CD4-positive, alpha-beta T cell treated with Interleukin-17A for 1 hour (primary cell): Measurements from ENCODE around the gene ATP2B2.

ENCODE experiments used
- DNase-seq: peaks from one replicate; pipeline ENCODE4 v3.0.0-alpha.2; 2020

The ATP2B2 gene

GRCh38 chr3:10423171-10423882 is 82.1 kb downstream of the ATP2B2 start:
- no peak for DNase-seq

DNA sequence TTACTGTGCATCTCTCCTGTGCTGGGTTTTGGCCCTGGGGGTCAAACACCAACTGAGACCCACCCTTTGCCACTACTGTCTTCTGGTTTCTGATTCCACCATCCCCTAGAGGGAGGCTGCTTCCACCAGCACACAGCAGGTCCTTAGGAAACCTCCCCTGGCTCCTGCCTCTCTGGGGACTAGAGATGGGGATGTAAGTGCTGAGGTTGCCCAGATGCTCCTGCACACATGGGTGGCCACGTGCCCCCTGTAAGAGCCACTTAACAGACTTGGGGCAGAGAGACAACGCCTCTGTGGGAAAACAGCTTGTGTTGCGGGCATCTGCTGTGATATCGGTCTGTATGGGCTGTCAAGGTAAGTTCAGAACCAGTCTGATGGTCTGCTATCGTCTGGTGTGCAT is 83.4 kb downstream of the ATP2B2 start:
- DNase-seq = no peak

- DNase-seq = no peak
These were observed 84.5 kb downstream of the ATP2B2 start for GRCh38 chr3:10420745-10421475.

DNA sequence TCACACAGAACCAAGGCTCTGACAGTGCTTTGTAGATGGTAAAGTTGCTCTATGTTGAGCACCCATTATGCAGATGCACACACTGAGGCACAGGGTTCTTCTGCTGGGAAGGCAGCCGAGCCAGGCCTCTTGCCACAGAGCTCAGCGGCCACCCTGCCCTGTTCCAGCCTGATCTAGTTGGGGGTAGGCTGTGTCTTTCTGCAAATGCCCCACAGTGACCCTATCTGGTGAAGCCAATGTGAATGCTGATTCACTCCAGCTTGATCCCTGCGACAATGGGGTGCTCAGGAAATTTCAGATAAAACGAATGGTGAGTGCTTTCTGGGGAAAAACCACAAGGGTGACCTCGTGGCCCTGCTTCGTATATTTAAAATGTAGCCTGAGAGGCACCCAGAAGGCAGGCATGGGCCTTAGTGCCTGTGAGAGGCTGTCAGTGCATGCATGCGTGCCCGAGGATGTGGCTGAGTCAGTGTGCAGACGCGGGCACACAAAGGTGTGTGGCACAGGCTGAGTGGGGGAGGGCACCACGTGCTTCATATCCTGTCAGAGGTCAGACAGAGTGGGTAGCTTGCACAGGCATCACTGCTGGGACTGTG is 85.7 kb downstream of the ATP2B2 start:
- peak; percentile 33 for DNase-seq

DNA sequence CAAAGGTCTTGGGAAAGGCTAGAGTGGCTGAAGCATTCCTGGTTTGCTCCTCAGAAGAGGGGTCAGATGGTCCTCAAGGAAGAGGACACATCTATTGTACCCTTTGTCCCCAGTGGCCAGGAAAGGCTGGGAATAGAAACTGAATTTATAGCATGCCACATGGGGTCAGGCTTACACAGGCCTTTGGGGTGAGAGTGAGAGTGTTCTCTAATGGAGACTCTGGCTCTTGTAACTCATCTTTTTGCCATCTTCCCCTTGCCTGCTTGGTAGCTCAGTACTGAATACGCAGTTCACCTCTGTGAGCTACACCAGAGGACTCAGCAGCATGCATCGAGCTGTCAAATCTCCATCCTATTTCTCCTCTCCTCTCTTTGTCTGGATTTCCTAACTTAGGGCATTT is 87.5 kb downstream of the ATP2B2 start:
- DNase-seq = peak; percentile 20

GRCh38 chr3:10416730-10417300 is 88.6 kb downstream of the ATP2B2 start:
- no peak for DNase-seq

- no peak for DNase-seq
These were observed 92.3 kb downstream of the ATP2B2 start for GRCh38 chr3:10413041-10413440.

DNA sequence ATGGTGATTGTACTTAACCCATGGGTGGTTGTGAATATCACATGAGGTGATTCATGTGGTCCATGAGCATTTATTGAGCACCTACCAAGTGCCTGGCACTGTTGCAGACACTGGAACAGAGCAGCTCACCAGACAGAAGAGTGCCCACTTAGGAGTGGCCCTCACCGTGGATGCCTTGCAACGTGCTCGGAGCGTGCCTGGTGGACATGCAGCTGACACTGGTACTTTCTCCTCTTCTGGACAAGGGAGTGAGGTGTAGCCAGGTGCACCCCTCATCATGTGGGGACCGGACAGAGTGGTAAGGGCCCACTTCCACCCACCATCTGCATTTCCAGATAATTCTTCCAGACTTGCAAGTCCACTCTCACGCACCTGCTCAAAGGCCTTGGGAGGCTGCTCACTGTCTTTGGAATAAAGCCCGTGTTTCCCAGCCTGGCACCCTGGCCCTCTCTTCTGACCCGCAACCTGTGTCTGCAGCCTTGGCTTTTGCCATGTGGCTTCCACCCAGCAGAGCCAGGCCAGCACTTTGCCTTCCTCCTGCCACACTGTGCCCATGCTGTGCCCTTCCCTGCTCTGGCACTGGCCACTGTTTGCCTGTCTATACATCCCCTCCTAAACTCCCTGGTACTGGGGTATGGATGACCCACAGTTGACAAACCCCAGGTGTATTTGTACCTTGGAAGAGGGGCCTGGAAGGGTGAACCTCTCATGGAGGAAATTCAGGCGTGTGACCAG is 93.6 kb downstream of the ATP2B2 start:
- no peak for DNase-seq

- DNase-seq = no peak
These were observed 94.9 kb downstream of the ATP2B2 start for GRCh38 chr3:10410383-10411002.

- no peak for DNase-seq
These were observed 96.7 kb downstream of the ATP2B2 start for GRCh38 chr3:10408680-10409079.

- no peak for DNase-seq
These were observed 98.0 kb downstream of the ATP2B2 start for GRCh38 chr3:10407361-10407760.

- no peak for DNase-seq
These were observed 99.0 kb downstream of the ATP2B2 start for GRCh38 chr3:10406414-10406813.

DNA sequence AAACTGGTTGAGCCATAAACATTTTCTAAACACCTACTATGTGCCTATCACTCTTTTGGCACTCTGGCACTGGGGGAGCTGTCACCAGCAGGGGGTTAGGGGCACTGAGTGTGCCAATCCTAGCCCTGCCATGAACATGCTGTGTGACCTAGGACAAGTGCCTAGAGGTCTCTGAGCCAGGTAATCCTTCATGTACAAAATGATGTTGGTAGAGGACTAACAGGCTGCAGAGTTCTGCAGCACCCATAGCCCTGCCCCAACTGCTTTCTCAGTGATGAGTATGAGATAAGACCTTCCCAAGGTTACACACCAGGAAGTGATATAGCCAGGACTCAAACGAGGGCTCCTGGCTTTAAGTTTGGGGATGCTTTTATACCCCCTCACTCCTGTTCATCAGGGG is 99.6 kb downstream of the ATP2B2 start:
- no peak for DNase-seq

DNA sequence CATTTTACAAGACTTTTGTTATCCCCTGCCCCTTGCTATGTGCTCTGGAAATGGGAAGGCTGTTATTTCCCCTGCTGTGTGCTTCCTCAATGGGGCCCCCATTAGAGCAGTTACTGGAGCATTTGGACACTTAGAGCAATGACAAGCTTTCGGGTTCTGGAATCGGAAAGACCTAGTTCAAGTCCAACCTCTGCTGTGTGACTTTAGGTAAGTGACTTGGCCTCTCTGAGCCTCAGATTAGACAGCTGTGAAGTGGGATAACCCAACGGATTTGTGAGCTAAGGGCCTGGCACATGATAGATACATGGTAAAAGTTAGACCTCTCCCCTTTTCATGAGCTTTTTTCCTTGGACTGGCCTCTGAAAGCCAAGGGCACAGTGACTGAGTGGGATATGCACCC is 100.5 kb downstream of the ATP2B2 start:
- DNase-seq = no peak

DNA sequence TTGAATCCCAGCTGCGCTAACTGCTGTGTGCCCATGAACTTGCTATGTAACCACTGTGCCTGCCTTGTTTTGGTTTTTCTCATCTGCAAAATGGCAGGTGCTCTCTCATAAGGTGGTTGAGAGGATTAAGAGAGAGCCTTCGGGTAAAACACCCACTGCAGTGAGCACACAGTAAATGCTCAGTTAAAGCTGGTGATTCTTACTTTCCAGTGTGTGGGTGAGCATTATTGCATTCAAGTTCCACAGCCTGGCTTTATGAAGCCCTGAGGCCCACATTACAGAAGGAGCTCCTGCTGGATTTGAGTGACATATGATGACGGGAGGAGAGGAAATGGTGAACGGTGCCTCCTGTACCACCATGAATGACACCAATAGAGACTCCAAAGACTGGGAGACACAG is 101.0 kb downstream of the ATP2B2 start:
- no peak for DNase-seq

GRCh38 chr3:10401990-10402761 is 103.2 kb downstream of the ATP2B2 start:
- DNase-seq = no peak

DNA sequence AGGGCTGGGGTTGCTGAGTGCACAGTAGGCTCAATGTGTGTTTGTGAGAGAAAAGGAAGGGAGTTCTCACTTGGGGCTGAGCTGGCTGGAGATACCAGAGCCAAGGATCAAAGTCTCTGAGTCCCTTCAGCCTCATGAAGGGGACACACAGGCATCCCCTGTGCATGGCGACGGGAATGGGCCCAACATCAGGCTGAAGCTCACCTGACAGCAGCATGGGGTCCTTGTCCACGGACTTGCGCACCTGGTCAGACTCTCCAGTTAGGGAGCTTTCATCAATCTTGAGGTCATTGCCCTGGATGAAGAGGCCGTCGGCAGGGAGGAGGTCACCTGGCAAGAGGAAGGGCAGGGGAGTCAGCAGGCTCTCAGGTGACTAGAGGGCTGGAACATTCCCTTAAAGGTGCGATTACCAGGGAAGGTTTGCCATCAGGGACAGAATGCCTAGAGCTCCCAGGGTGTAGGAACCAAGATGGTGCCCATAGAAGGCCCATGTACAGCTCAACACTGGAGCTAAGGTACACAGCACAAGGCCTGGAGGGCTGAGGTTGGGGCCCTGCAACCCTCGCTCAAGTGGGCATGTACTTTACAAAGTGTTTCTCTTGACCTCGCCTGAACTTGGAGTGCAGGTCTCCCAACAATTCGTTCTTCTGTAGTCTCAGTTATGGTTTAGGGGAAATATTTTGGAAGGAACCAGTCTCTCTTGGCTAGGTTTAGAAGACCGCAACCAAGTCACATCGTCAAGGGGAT is 104.5 kb downstream of the ATP2B2 start:
- DNase-seq = no peak

GRCh38 chr3:10400050-10400748 is 105.2 kb downstream of the ATP2B2 start:
- no peak for DNase-seq

GRCh38 chr3:10399634-10400033 is 105.8 kb downstream of the ATP2B2 start:
- no peak for DNase-seq

GRCh38 chr3:10398341-10398740 is 107.0 kb downstream of the ATP2B2 start:
- no peak for DNase-seq
